Measurements from ENCODE around the gene FAM118B. TPM values are rescaled to one million over a fixed set of nuclear protein-coding genes. Genes with fewer than 3 reads are reported as not detected.

FAM118B gene
- 46.4 TPM for polyA plus RNA-seq (2013, experiment 1 of 4)
- 47.1 TPM for polyA plus RNA-seq (2013, experiment 2 of 4)
- 33.8 TPM for polyA plus RNA-seq (2013, experiment 3 of 4)
- polyA plus RNA-seq (2013, experiment 4 of 4) = 36.5 TPM

GRCh38 chr11:126211236-126212088 lies at the start of gene FAM118B, which contains the start of gene RPUSD4:
FAM118B (plus strand) TSS chr11:126211782; CDS start chr11:126235002, 23,220 bp downstream.
RPUSD4 (minus strand) TSS chr11:126211650; CDS start chr11:126211638, 12 bp downstream.
- WGBS, 2 experiments = 0% methylated on average over 62 of the region's 62 CpGs
- peak within 1 kb of the TSS; percentile 99 for H3K4me3 ChIP-seq (ENCODE audit: insufficient read depth, low read depth, low read length)
- peak within 1 kb of the TSS; percentile 83 for H3K27ac ChIP-seq (ENCODE audit: insufficient read depth, low read depth, low read length, poor library complexity, severe bottlenecking)
- H3K9me3 ChIP-seq (ENCODE audit: control insufficient read depth, low read length) = no peaks in the 10 kb centered on the region
- peaks cover 9% of the 10 kb centered on the region for H3K4me1 ChIP-seq (ENCODE audit: control insufficient read depth, insufficient read depth, low read length)
- H3K36me3 ChIP-seq (ENCODE audit: control insufficient read depth, insufficient read depth, low read length) = peaks cover 4% of the 10 kb centered on the region
- no peaks in the 10 kb centered on the region for H3K27me3 ChIP-seq (ENCODE audit: control insufficient read depth, insufficient read depth, low read length, poor library complexity, severe bottlenecking)

- WGBS, 2 experiments = 88 to 92% methylated on average over 13 of the region's 14 CpGs
- H3K9me3 ChIP-seq (ENCODE audit: control insufficient read depth, low read length) = no peaks in the 10 kb centered on the region
- no peaks in the 10 kb centered on the region for H3K36me3 ChIP-seq (ENCODE audit: control insufficient read depth, insufficient read depth, low read length)
- no peak overlapping the region for H3K4me3 ChIP-seq (ENCODE audit: insufficient read depth, low read depth, low read length)
- peaks cover 69% of the 10 kb centered on the region for H3K4me1 ChIP-seq (ENCODE audit: control insufficient read depth, insufficient read depth, low read length)
- no peak overlapping the region for H3K27ac ChIP-seq (ENCODE audit: insufficient read depth, low read depth, low read length, poor library complexity, severe bottlenecking)
- H3K27me3 ChIP-seq (ENCODE audit: control insufficient read depth, insufficient read depth, low read length, poor library complexity, severe bottlenecking) = no peaks in the 10 kb centered on the region
Measured at GRCh38 chr11:126162306-126163030, 49.1 kb upstream of the FAM118B start.

- no peak overlapping the region for H3K4me3 ChIP-seq (ENCODE audit: insufficient read depth, low read depth, low read length)
- no peaks in the 10 kb centered on the region for H3K27me3 ChIP-seq (ENCODE audit: control insufficient read depth, insufficient read depth, low read length, poor library complexity, severe bottlenecking)
- 49 to 51% methylated on average over 22 of the region's 22 CpGs for WGBS, 2 experiments
- peak overlapping the region; percentile 67 for H3K27ac ChIP-seq (ENCODE audit: insufficient read depth, low read depth, low read length, poor library complexity, severe bottlenecking)
- H3K9me3 ChIP-seq (ENCODE audit: control insufficient read depth, low read length) = no peaks in the 10 kb centered on the region
- peaks cover 62% of the 10 kb centered on the region for H3K4me1 ChIP-seq (ENCODE audit: control insufficient read depth, insufficient read depth, low read length)
- no peaks in the 10 kb centered on the region for H3K36me3 ChIP-seq (ENCODE audit: control insufficient read depth, insufficient read depth, low read length)
Measured at GRCh38 chr11:126163074-126163700, 48.4 kb upstream of the FAM118B start.

GRCh38 chr11:126163779-126164178 lies 47.8 kb upstream of the FAM118B start:
- no peaks in the 10 kb centered on the region for H3K36me3 ChIP-seq (ENCODE audit: control insufficient read depth, insufficient read depth, low read length)
- no peaks in the 10 kb centered on the region for H3K9me3 ChIP-seq (ENCODE audit: control insufficient read depth, low read length)
- H3K4me1 ChIP-seq (ENCODE audit: control insufficient read depth, insufficient read depth, low read length) = peaks cover 57% of the 10 kb centered on the region
- H3K4me3 ChIP-seq (ENCODE audit: insufficient read depth, low read depth, low read length) = no peak overlapping the region
- 63 to 67% methylated on average over 9 of the region's 9 CpGs for WGBS, 2 experiments
- peak overlapping the region; percentile 67 for H3K27ac ChIP-seq (ENCODE audit: insufficient read depth, low read depth, low read length, poor library complexity, severe bottlenecking)
- H3K27me3 ChIP-seq (ENCODE audit: control insufficient read depth, insufficient read depth, low read length, poor library complexity, severe bottlenecking) = no peaks in the 10 kb centered on the region

- H3K27ac ChIP-seq (ENCODE audit: insufficient read depth, low read depth, low read length, poor library complexity, severe bottlenecking) = no peak overlapping the region
- H3K9me3 ChIP-seq (ENCODE audit: control insufficient read depth, low read length) = no peaks in the 10 kb centered on the region
- H3K4me1 ChIP-seq (ENCODE audit: control insufficient read depth, insufficient read depth, low read length) = peaks cover 47% of the 10 kb centered on the region
- H3K27me3 ChIP-seq (ENCODE audit: control insufficient read depth, insufficient read depth, low read length, poor library complexity, severe bottlenecking) = no peaks in the 10 kb centered on the region
- no peaks in the 10 kb centered on the region for H3K36me3 ChIP-seq (ENCODE audit: control insufficient read depth, insufficient read depth, low read length)
- H3K4me3 ChIP-seq (ENCODE audit: insufficient read depth, low read depth, low read length) = no peak overlapping the region
- 94% methylated on average over 8 of the region's 8 CpGs for WGBS, 2 experiments
Measured at GRCh38 chr11:126164781-126165180, 46.8 kb upstream of the FAM118B start.

GRCh38 chr11:126165311-126165720 lies 46.3 kb upstream of the FAM118B start:
- Histone ChIP-seq H3K36me3 (ENCODE audit: control insufficient read depth, insufficient read depth, low read length) (no peaks in the 10 kb centered on the region), H3K27me3 (ENCODE audit: control insufficient read depth, insufficient read depth, low read length, poor library complexity, severe bottlenecking) (no peaks in the 10 kb centered on the region), H3K27ac (ENCODE audit: insufficient read depth, low read depth, low read length, poor library complexity, severe bottlenecking) (no peak overlapping the region), H3K4me3 (ENCODE audit: insufficient read depth, low read depth, low read length) (no peak overlapping the region), H3K4me1 (ENCODE audit: control insufficient read depth, insufficient read depth, low read length) (peaks cover 41% of the 10 kb centered on the region), H3K9me3 (ENCODE audit: control insufficient read depth, low read length) (no peaks in the 10 kb centered on the region)
- WGBS, 2 experiments = 76 to 81% methylated on average over 9 of the region's 9 CpGs

GRCh38 chr11:126165757-126166156 lies 45.8 kb upstream of the FAM118B start:
- WGBS, 2 experiments = 88% methylated on average over 10 of the region's 10 CpGs
- no peaks in the 10 kb centered on the region for H3K9me3 ChIP-seq (ENCODE audit: control insufficient read depth, low read length)
- no peaks in the 10 kb centered on the region for H3K36me3 ChIP-seq (ENCODE audit: control insufficient read depth, insufficient read depth, low read length)
- H3K27ac ChIP-seq (ENCODE audit: insufficient read depth, low read depth, low read length, poor library complexity, severe bottlenecking) = no peak overlapping the region
- peaks cover 37% of the 10 kb centered on the region for H3K4me1 ChIP-seq (ENCODE audit: control insufficient read depth, insufficient read depth, low read length)
- no peaks in the 10 kb centered on the region for H3K27me3 ChIP-seq (ENCODE audit: control insufficient read depth, insufficient read depth, low read length, poor library complexity, severe bottlenecking)
- no peak overlapping the region for H3K4me3 ChIP-seq (ENCODE audit: insufficient read depth, low read depth, low read length)

- WGBS, 2 experiments = 89 to 96% methylated on average over 3 of the region's 3 CpGs
- Histone ChIP-seq H3K36me3 (ENCODE audit: control insufficient read depth, insufficient read depth, low read length) (no peaks in the 10 kb centered on the region), H3K4me3 (ENCODE audit: insufficient read depth, low read depth, low read length) (no peak overlapping the region), H3K27ac (ENCODE audit: insufficient read depth, low read depth, low read length, poor library complexity, severe bottlenecking) (no peak overlapping the region), H3K4me1 (ENCODE audit: control insufficient read depth, insufficient read depth, low read length) (peaks cover 31% of the 10 kb centered on the region), H3K9me3 (ENCODE audit: control insufficient read depth, low read length) (no peaks in the 10 kb centered on the region), H3K27me3 (ENCODE audit: control insufficient read depth, insufficient read depth, low read length, poor library complexity, severe bottlenecking) (no peaks in the 10 kb centered on the region)
Measured at GRCh38 chr11:126166413-126166812, 45.2 kb upstream of the FAM118B start.

GRCh38 chr11:126167488-126167887 lies 44.1 kb upstream of the FAM118B start:
- no peaks in the 10 kb centered on the region for H3K27me3 ChIP-seq (ENCODE audit: control insufficient read depth, insufficient read depth, low read length, poor library complexity, severe bottlenecking)
- no peak overlapping the region for H3K4me3 ChIP-seq (ENCODE audit: insufficient read depth, low read depth, low read length)
- H3K4me1 ChIP-seq (ENCODE audit: control insufficient read depth, insufficient read depth, low read length) = peaks cover 27% of the 10 kb centered on the region
- no peaks in the 10 kb centered on the region for H3K9me3 ChIP-seq (ENCODE audit: control insufficient read depth, low read length)
- WGBS, 2 experiments = 90 to 92% methylated on average over 2 of the region's 2 CpGs
- no peaks in the 10 kb centered on the region for H3K36me3 ChIP-seq (ENCODE audit: control insufficient read depth, insufficient read depth, low read length)
- H3K27ac ChIP-seq (ENCODE audit: insufficient read depth, low read depth, low read length, poor library complexity, severe bottlenecking) = no peak overlapping the region

Measured in ectodermal cell (in vitro differentiated cells).